ENCODE measurements around the gene NKX2-1. TPM values are rescaled to one million over a fixed set of nuclear protein-coding genes. Genes with fewer than 3 reads are reported as not detected.

Gene NKX2-1
- total RNA-seq, 1 experiment from 2014 or later: not detected

GRCh38 chr14:36513451-36514277 lies 6.4 kb downstream of the NKX2-1 start:
- DNase-seq: peak; percentile 89
- peak overlapping the region; percentile 14 for H3K4me2 ChIP-seq (ENCODE audit: insufficient read depth, insufficient read length, low read length)

More at GRCh38 chr14:36513451-36514277, 6.4 kb downstream of the NKX2-1 start:
- no peak overlapping the region for H4K91ac ChIP-seq (ENCODE audit: insufficient read length, low read depth, low read length)
- H4K8ac ChIP-seq (replicated peaks; ENCODE audit: insufficient read length, low read depth, low read length): no peak overlapping the region
- H2AK5ac ChIP-seq (ENCODE audit: insufficient read length, low read length): no peak overlapping the region
- no peaks in the 10 kb centered on the region for H3K23me2 ChIP-seq (ENCODE audit: insufficient read length, low read depth, low read length, poor library complexity, severe bottlenecking)
- H2BK12ac ChIP-seq (ENCODE audit: insufficient read length, low read depth, low read length): no peak overlapping the region
- H3K27ac ChIP-seq (ENCODE audit: insufficient read length, low read depth, low read length): no peak overlapping the region
- Mint-ChIP-seq H3K27ac (no peak overlapping the region), H3K4me3 (peak overlapping the region in 1 of 2 experiments; percentile 61; a peak in 2 of 5 replicates), H3K27me3 (ENCODE audit: low read depth) (peaks cover 96% of the 10 kb centered on the region), H3K9me3 (peaks cover 2 to 14% of the 10 kb centered on the region in 2 experiments; a peak in 3 of 5 replicates), H3K4me1 (peaks cover 20 to 47% of the 10 kb centered on the region in 2 experiments), H3K36me3 (ENCODE audit: insufficient read depth in 1 of 3, low read depth in 3 of 3) (no peaks in the 10 kb centered on the region; a peak in 2 of 7 replicates)
- no peak overlapping the region for H4K5ac ChIP-seq (ENCODE audit: insufficient read length, low read depth, low read length)
- no peak overlapping the region for H2BK20ac ChIP-seq (ENCODE audit: low read depth, low read length, poor library complexity, severe bottlenecking)
- no peaks in the 10 kb centered on the region for H3K79me1 ChIP-seq (ENCODE audit: insufficient read depth, low read depth, low read length, poor library complexity, severe bottlenecking)
- H3T11ph ChIP-seq (ENCODE audit: low read length): no peak overlapping the region
- no peak overlapping the region for H2BK15ac ChIP-seq (ENCODE audit: low read depth, low read length)
- no peak overlapping the region for H3K9ac ChIP-seq (ENCODE audit: extremely low read depth, insufficient read length, low read length)
- H3K18ac ChIP-seq (ENCODE audit: insufficient read length, low read depth, low read length): no peak overlapping the region
- no peaks in the 10 kb centered on the region for H4K20me1 ChIP-seq (ENCODE audit: control insufficient read depth, insufficient read depth, insufficient read length)
- no peak overlapping the region for H3K4ac ChIP-seq (ENCODE audit: low read depth, low read length)
- H2BK5ac ChIP-seq (ENCODE audit: insufficient read length, low read length): no peak overlapping the region
- H3K14ac ChIP-seq (ENCODE audit: insufficient read depth, low read length): no peak overlapping the region; the same call in 1 of the 2 replicates
- no peaks in the 10 kb centered on the region for H3K79me2 ChIP-seq (ENCODE audit: insufficient read depth, low read length)
- H3K23ac ChIP-seq (ENCODE audit: insufficient read length, low read depth, low read length): no peak overlapping the region
- no peaks in the 10 kb centered on the region for H3K9me3 ChIP-seq (ENCODE audit: control insufficient read depth, low read depth, low read length)
- no CpG with 5 or more reads among the region's 38 CpGs for WGBS (ENCODE audit: extremely low coverage, insufficient read length, low lambda C conversion rate)
- H3K4me1 ChIP-seq (ENCODE audit: insufficient read depth, low read length): no peaks in the 10 kb centered on the region
- H3K56ac ChIP-seq (ENCODE audit: insufficient read length, low read depth, low read length): no peak overlapping the region
- H2BK120ac ChIP-seq (ENCODE audit: low read depth, low read length, poor library complexity, severe bottlenecking): no peak overlapping the region
- TF ChIP-seq CTCF (conservative IDR thresholded peaks at IDR 0.05): no peak
- peaks cover 94% of the 10 kb centered on the region for H3K27me3 ChIP-seq (ENCODE audit: insufficient read depth, low read length)
- H2AFZ ChIP-seq (ENCODE audit: low read length): no peak overlapping the region
